B cell (primary cell): Measurements from ENCODE around the gene CER1. TPM values are rescaled to one million over a fixed set of nuclear protein-coding genes. Genes with fewer than 3 reads are reported as not detected.

Experiments
- ATAC-seq: fragments of 200-7000 bp; cut with Tn5 transposase; one replicate; pipeline ENCODE4 v1.10.0; 2021; ENCODE audit warnings: low read depth, mild to moderate bottlenecking, moderate number of reproducible peaks, moderate library complexity
- CTCF ChIA-PET: fragments of 350-600 bp; sonication (Branson Sonifier 250); formaldehyde crosslinking; loops from one replicate; lab custom pipeline; 2021; ENCODE audit warnings: antibody characterized with exemption, inconsistent platforms; lab: Charles Lee
- POLR2A ChIA-PET: fragments of 350-600 bp; sonication (Branson Sonifier 250); formaldehyde crosslinking; loops from one replicate; lab custom pipeline; 2021; ENCODE audit warnings: antibody characterized with exemption; lab: Charles Lee
- DNase-seq: peaks from one replicate; pipeline ENCODE4 v3.0.0; 2013
- H2AFZ ChIP-seq: 2 replicates; pipeline ENCODE4 v1.6.1; 2012; ENCODE audit warnings: mild to moderate bottlenecking, low read depth, low read length; ENCODE audit not compliant: insufficient read depth, poor library complexity, severe bottlenecking
- H3K27ac ChIP-seq, 2 donors: 1 replicate in 1 of 2; 2 replicates in 1 of 2; pipeline ENCODE4 v1.5.1; 2012 to 2013; ENCODE audit warnings: low read length in 2 of 2, mild to moderate bottlenecking in 2 of 2, moderate library complexity in 1 of 2
- H3K27me3 ChIP-seq, 4 experiments: fragments of 200-600 bp in 1 of 4; sonication (generic) in 1 of 4; replicated peaks in 1 of 4; 1 replicate in 2 of 4; 2 replicates in 2 of 4; pipeline versions ENCODE4 v1.6.1 to v1.7.0; 2013 to 2016; ENCODE audit warnings: low read length in 3 of 4, mild to moderate bottlenecking in 2 of 4, mixed read lengths in 1 of 4, moderate library complexity in 1 of 4; ENCODE audit not compliant: insufficient read depth in 4 of 4, control insufficient read depth in 3 of 4; ENCODE audit errors: control extremely low read depth in 1 of 4
- H3K36me3 ChIP-seq, 2 experiments: replicated peaks in 1 of 2; 1 replicate in 1 of 2; 2 replicates in 1 of 2; pipeline versions ENCODE4 v1.6.1 to v1.7.1; 2013; ENCODE audit warnings: low read length in 1 of 2; ENCODE audit not compliant: insufficient read depth in 2 of 2, control insufficient read depth in 1 of 2; ENCODE audit errors: control extremely low read depth in 1 of 2, extremely low read depth in 1 of 2
- H3K4me1 ChIP-seq, 2 donors: fragments of 200-600 bp in 1 of 2; sonication (generic) in 1 of 2; 1 replicate in 1 of 2; 2 replicates in 1 of 2; pipeline versions ENCODE4 v1.5.1 to v1.6.1; 2013 to 2017; ENCODE audit warnings: low read length in 2 of 2; ENCODE audit not compliant: control insufficient read depth in 2 of 2, insufficient read depth in 2 of 2
- H3K4me2 ChIP-seq: replicated peaks from 2 replicates; pipeline ENCODE3; 2012; ENCODE audit warnings: mild to moderate bottlenecking, low read depth, low read length; ENCODE audit not compliant: poor library complexity, severe bottlenecking
- H3K4me3 ChIP-seq, 5 experiments: fragments of 200-600 bp in 1 of 5; sonication (generic) in 1 of 5; 1 replicate in 3 of 5; 2 replicates in 2 of 5; pipeline versions ENCODE4 v1.5.1 to v1.7.0; 2011 to 2016; ENCODE audit warnings: low read length in 4 of 5, mild to moderate bottlenecking in 4 of 5, low read depth in 2 of 5, control low read depth in 1 of 5, moderate library complexity in 1 of 5; ENCODE audit not compliant: insufficient read depth in 1 of 5; ENCODE audit errors: control extremely low read depth in 1 of 5, extremely low read depth in 1 of 5
- H3K79me2 ChIP-seq: fragments of 200-600 bp; sonication (generic); one replicate; pipeline ENCODE4 v1.6.0; 2016; ENCODE audit warnings: low read length; ENCODE audit not compliant: control insufficient read depth, insufficient read depth
- H3K9ac ChIP-seq: fragments of 200-600 bp; sonication (generic); 2 replicates; pipeline ENCODE4 v1.6.1; 2017; ENCODE audit warnings: mild to moderate bottlenecking, low read length, moderate library complexity
- H3K9me3 ChIP-seq, 3 donors: one replicate each; pipeline versions ENCODE4 v1.6.1 to v1.7.1; 2013; ENCODE audit warnings: low read length in 2 of 3; ENCODE audit not compliant: control insufficient read depth in 2 of 3, insufficient read depth in 1 of 3; ENCODE audit errors: control extremely low read depth in 1 of 3
- H4K20me1 ChIP-seq: 2 replicates; pipeline ENCODE4 v1.6.0; 2012; ENCODE audit warnings: mild to moderate bottlenecking, low read length; ENCODE audit not compliant: insufficient read depth, control insufficient read depth, poor library complexity, severe bottlenecking
- H3K27ac Mint-ChIP-seq: one replicate; pipeline ENCODE4 v1.8.0; 2021; ENCODE audit warnings: mixed read lengths
- H3K27me3 Mint-ChIP-seq: one replicate; pipeline ENCODE4 v1.8.0; 2021; ENCODE audit warnings: mixed read lengths
- H3K4me1 Mint-ChIP-seq: one replicate; pipeline ENCODE4 v1.8.0; 2021; ENCODE audit warnings: mixed read lengths
- H3K4me3 Mint-ChIP-seq: one replicate; pipeline ENCODE4 v1.8.0; 2021; ENCODE audit warnings: mixed read lengths
- H3K9me3 Mint-ChIP-seq: one replicate; pipeline ENCODE4 v1.8.0; 2022; ENCODE audit warnings: mixed read lengths; ENCODE audit not compliant: insufficient read depth
- CTCF ChIP-seq: fragments of 200-600 bp; IDR thresholded peaks from one replicate; pipeline ENCODE4 v1.8.0; 2022; ENCODE audit warnings: antibody characterized with exemption, mild to moderate bottlenecking
- EZH2 ChIP-seq: IDR thresholded peaks from 2 replicates; pipeline ENCODE4 v1.6.1; 2012; ENCODE audit warnings: borderline replicate concordance, low read depth, mild to moderate bottlenecking, moderate library complexity, low read length; ENCODE audit not compliant: insufficient read depth, poor library complexity, severe bottlenecking
- WGBS: methylation state at CpG from one replicate; pipeline ENCODE4 v1.1.5; 2013; ENCODE audit warnings: missing lambda C conversion rate; ENCODE audit not compliant: insufficient coverage; 5-methylcytosine and 5-hydroxymethylcytosine counted together
- intact Hi-C: fragments of 100-400 bp; cut with micrococcal nuclease; formaldehyde crosslinking; loops from one replicate; pipeline ENCODE4 v1.10.0; 2022
- polyA plus RNA-seq: library from polyadenylated mRNA; depleted of rRNA; stranded (reverse); fragments of >200 nt; gene quantifications from 2 replicates; pipeline ENCODE4 v1.2.3, GENCODE V29; 2012
- total RNA-seq, 2 donors: library from RNA; stranded (reverse); fragments of 120-200 nt in 1 of 2; gene quantifications; 1 replicate in 1 of 2; 2 replicates in 1 of 2; pipeline versions ENCODE4 v1.2.3 to v1.2.4, GENCODE V29; 2013 to 2022

Gene CER1
- total and polyA plus RNA-seq, 2 donors (not counting 1 experiment from before 2014, with no cell fraction given): not detected

- Histone ChIP-seq H3K27me3 (peaks cover 0 to 7% (median 0%) of the 10 kb centered on the region in 4 experiments), H3K4me2 (no peak overlapping the region), H3K4me3 (no peak overlapping the region), H3K9me3 (no peaks in the 10 kb centered on the region), H3K79me2 (no peaks in the 10 kb centered on the region), H3K36me3 (no peaks in the 10 kb centered on the region), H2AFZ (no peak overlapping the region), H3K4me1 (no peaks in the 10 kb centered on the region), H3K9ac (no peak overlapping the region), H4K20me1 (no peaks in the 10 kb centered on the region), H3K27ac (no peak overlapping the region)
- CTCF ChIA-PET: interaction anchor here (1.2 to 1.5 kb wide), 2 partner anchors 14 to 74 kb away, joined by 3 read pairs; no protein-coding TSS in a partner anchor
- no peak overlapping the region for H3K4me3 Mint-ChIP-seq
- no peaks in the 10 kb centered on the region for H3K9me3 Mint-ChIP-seq
- intact Hi-C loops: no loop called here
- POLR2A ChIA-PET: no interaction called here
- no peak overlapping the region for H3K27ac Mint-ChIP-seq
- peaks cover 47% of the 10 kb centered on the region for H3K27me3 Mint-ChIP-seq
- H3K4me1 Mint-ChIP-seq: peaks cover 4% of the 10 kb centered on the region
- no peak for DNase-seq
- TF ChIP-seq CTCF: no peak
- TF ChIP-seq EZH2: no peak
- no peak for ATAC-seq
Observed at GRCh38 chr9:14750821-14751220, 28.3 kb upstream of the CER1 start.

- ATAC-seq (no peak), DNase-seq (no peak)
- H3K9me3 ChIP-seq: no peaks in the 10 kb centered on the region
- TF ChIP-seq CTCF (no peak), EZH2 (no peak)
- no peak overlapping the region for H3K27ac Mint-ChIP-seq
- no peak overlapping the region for H3K9ac ChIP-seq
- 83% methylated on average over 8 of the region's 9 CpGs for WGBS
- no peak overlapping the region for H2AFZ ChIP-seq
- no peak overlapping the region for H3K4me2 ChIP-seq
- intact Hi-C loops: no loop called here
- H3K9me3 Mint-ChIP-seq: peaks cover under 1% of the 10 kb centered on the region
- peaks cover 4% of the 10 kb centered on the region for H3K4me1 Mint-ChIP-seq
- H3K27me3 ChIP-seq: peaks cover 0 to 7% (median 0%) of the 10 kb centered on the region in 4 experiments
- peaks cover 44% of the 10 kb centered on the region for H3K27me3 Mint-ChIP-seq
- CTCF ChIA-PET: no interaction called here
- no peaks in the 10 kb centered on the region for H4K20me1 ChIP-seq
- H3K4me3 ChIP-seq: no peak overlapping the region
- H3K4me3 Mint-ChIP-seq: no peak overlapping the region
- no peaks in the 10 kb centered on the region for H3K79me2 ChIP-seq
- POLR2A ChIA-PET: no interaction called here
- H3K36me3 ChIP-seq: no peaks in the 10 kb centered on the region
- H3K4me1 ChIP-seq: no peaks in the 10 kb centered on the region
- H3K27ac ChIP-seq: no peak overlapping the region
Observed at GRCh38 chr9:14749741-14750211, 27.2 kb upstream of the CER1 start.
